22Rv1 (cell line): ENCODE measurements around the gene DDR2.

Experiments used
- ZFX ChIP-seq: fragments of 450-650 bp; IDR thresholded peaks from 2 replicates; pipeline ENCODE4 v1.6.1; 2017; ENCODE audit warnings: antibody characterized with exemption, borderline replicate concordance
- TF ChIP-seq, protein P1 (sequence below): fragments of 450-650 bp; IDR thresholded peaks from 2 replicates; pipeline ENCODE4 v1.5.1; 2017; ENCODE audit warnings: mild to moderate bottlenecking

- TF ChIP-seq, protein P1, sequence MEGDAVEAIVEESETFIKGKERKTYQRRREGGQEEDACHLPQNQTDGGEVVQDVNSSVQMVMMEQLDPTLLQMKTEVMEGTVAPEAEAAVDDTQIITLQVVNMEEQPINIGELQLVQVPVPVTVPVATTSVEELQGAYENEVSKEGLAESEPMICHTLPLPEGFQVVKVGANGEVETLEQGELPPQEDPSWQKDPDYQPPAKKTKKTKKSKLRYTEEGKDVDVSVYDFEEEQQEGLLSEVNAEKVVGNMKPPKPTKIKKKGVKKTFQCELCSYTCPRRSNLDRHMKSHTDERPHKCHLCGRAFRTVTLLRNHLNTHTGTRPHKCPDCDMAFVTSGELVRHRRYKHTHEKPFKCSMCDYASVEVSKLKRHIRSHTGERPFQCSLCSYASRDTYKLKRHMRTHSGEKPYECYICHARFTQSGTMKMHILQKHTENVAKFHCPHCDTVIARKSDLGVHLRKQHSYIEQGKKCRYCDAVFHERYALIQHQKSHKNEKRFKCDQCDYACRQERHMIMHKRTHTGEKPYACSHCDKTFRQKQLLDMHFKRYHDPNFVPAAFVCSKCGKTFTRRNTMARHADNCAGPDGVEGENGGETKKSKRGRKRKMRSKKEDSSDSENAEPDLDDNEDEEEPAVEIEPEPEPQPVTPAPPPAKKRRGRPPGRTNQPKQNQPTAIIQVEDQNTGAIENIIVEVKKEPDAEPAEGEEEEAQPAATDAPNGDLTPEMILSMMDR, result no peak
- no peak for TF ChIP-seq ZFX
These were observed 38.8 kb downstream of the DDR2 start for GRCh38 chr1:162670928-162671663.
